ENCODE data around the gene RNF19B.

- no peak for TF ChIP-seq EZH2 (IDR thresholded peaks at IDR 0.05)
- no peak for TF ChIP-seq POLR2AphosphoS5 (IDR thresholded peaks at IDR 0.05; ENCODE audit: borderline replicate concordance, low read depth, low read length)
These were observed 7.0 kb upstream of the RNF19B start for GRCh38 chr1:32971576-32971975.

Measured in SK-N-MC (cell line).